Omental fat pad (tissue), 4 donors: ENCODE data around the gene TUBGCP4. TPM values are rescaled to one million over a fixed set of nuclear protein-coding genes. Genes with fewer than 3 reads are reported as not detected.
A peak's percentile ranks its signal among the peaks of the same experiment; 100 is the strongest.

ENCODE experiments used
- ATAC-seq: fragments of 150-250 bp; one replicate; pipeline ENCODE4 v1.9.1; 2016; ENCODE audit warnings: mild to moderate bottlenecking, moderate library complexity; ENCODE audit not compliant: low FRiP score
- DNase-seq: peaks from one replicate; pipeline ENCODE4 v3.0.0-alpha.2; 2019; ENCODE audit warnings: low spot score
- CTCF ChIP-seq, 3 donors: fragments of 450-650 bp; IDR thresholded peaks; one replicate each; pipeline ENCODE4 v1.5.1; 2016 to 2017; ENCODE audit warnings: antibody characterized with exemption in 3 of 3, mild to moderate bottlenecking in 3 of 3, moderate library complexity in 2 of 3
- total RNA-seq, 4 donors: library from RNA; depleted of rRNA; stranded (reverse); fragments of >200 nt; gene quantifications; one replicate each; pipeline ENCODE4 v1.1.0, GENCODE V29; 2016

Gene TUBGCP4
- total RNA-seq, 4 donors from 2014 or later = 10.5 to 13.2 (median 12.6) TPM

GRCh38 chr15:43346305-43346704 lies 24.6 kb upstream of the TUBGCP4 start:
- TF ChIP-seq CTCF (IDR thresholded peaks at IDR 0.05) = no peak
- no peak for ATAC-seq
- no peak for DNase-seq

DNA sequence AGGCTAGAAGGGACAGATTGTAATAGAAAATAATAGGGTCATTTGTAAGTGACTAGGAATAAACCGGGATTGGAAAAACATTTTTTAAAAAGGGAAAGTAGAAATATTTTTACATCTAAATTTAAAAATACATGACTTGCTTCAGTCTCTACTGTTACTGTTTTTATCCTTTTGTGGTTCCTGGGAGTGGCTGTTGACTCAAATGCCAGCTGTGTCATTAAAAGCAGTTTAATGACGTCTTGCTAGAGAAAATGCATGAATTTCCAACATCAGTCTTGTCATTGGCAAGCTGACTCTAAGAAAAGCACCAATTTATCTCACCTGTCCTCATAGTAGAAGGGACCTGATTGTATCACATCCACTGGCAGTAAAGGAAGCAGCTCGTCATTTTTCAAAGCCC lies 23.8 kb upstream of the TUBGCP4 start:
- ATAC-seq = no peak
- no peak for TF ChIP-seq CTCF (IDR thresholded peaks at IDR 0.05)
- no peak for DNase-seq

DNA sequence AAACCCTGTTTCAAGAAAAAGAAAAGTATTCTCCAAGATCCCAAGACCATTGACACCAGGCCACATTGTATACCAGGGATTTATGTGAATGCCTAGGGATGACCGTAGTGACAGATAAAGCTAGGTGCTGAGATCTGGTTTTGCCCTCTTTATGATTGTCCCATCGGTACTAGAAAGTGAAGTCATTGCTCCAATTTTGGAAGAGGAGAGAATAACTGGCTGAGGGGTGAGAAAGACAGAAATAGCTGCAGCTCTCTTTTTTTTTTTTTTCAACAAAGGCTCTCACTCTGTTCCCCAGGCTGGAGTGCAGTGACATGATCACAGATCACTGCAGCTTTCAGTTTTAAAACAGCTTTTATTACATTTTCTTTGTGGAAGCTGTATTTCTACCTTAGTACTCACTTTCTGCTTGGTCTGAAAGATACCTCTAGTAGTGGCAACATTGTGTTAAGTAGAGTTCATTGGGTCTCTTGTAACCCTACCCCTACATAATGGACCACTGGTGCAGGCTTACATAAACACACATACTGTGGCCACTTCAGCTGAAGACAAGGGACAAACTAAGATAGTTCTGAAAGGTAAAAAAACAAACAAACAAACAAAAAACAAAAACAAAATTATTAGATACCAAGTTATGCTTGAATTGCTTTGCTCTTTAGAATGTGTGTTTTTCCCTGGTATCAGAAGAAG lies 18.1 kb upstream of the TUBGCP4 start:
- DNase-seq (no peak), ATAC-seq (no peak)
- no peak for TF ChIP-seq CTCF (IDR thresholded peaks at IDR 0.05)

DNA sequence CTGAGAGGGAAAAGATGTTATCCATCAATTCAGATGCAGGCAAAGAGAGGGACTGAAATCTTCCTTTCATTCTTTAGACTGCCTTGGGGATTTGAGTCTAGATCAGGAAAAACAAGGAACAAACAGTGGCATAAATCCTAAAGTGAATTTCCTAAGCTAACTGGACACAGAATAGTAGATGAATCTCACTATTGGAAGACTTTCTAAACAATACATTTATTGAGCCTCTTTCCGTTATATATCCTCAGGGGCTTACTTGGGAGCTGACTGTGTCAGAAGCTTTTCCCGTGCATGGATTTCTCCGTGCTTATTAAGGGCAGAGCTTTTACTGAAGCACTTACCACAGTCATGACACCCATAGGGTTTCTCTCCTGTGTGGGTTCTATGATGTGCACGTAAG lies 10.1 kb upstream of the TUBGCP4 start:
- ATAC-seq (no peak), DNase-seq (no peak)

GRCh38 chr15:43361313-43361903 lies 9.5 kb upstream of the TUBGCP4 start:
- no peak for ATAC-seq
- no peak for TF ChIP-seq CTCF (IDR thresholded peaks at IDR 0.05)
- DNase-seq = no peak

More for the DNA sequence above, 10.1 kb upstream of the TUBGCP4 start:
- TF ChIP-seq CTCF (IDR thresholded peaks at IDR 0.05) = no peak

DNA sequence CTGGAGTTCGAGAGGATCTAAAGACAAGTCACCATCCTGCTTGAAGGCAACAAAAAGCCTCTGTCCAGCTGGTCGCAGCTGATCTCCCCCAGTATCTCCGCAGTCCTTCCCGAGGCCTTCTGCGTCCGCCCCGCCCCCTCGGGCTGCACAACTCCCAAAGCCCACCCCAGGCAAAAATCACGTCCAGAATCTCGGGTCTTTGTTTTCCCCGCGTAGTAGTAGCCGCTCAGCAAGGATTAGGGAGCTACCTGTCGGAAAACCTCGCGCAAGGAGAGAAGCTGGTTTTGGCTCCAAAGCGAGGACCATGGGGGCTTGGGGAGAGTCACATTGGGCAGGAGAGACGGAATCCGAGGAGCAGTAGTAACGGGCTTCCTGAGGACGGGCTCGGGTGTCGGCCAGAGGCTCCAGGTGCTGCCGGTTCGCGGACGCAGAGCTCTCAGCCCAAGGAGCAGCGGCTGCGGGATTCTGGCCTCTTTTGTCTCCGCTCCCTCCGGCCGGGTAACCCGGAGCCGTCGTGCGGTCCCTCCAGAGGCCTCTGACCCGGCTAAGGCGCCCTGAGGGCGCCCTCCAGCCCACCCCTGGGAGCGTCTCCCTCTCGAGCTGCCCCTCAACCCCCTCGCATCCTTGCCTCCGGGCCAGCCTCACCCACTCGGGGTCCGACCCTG lies 459 bp upstream of the TUBGCP4 start:
- TF ChIP-seq CTCF (IDR thresholded peaks at IDR 0.05) = no peak
- ATAC-seq = peak; percentile 55

More for the DNA sequence above, 459 bp upstream of the TUBGCP4 start:
- DNase-seq = no peak
